HG02870 (cell line): ENCODE data around the gene TMC5.
A peak's percentile ranks its signal among the peaks of the same experiment; 100 is the strongest.

Experiments
- ATAC-seq: cut with Tn5 transposase; IDR thresholded peaks from one replicate; pipeline ENCODE4 v1.9.1; 2021; ENCODE audit warnings: mild to moderate bottlenecking, moderate library complexity; ENCODE audit not compliant: unreplicated experiment

TMC5 gene

GRCh38 chr16:19502395-19503131, 84.9 kb downstream of the TMC5 start:
- no peak for ATAC-seq

- no peak for ATAC-seq
Observed at GRCh38 chr16:19503461-19504075, 85.9 kb downstream of the TMC5 start.

- ATAC-seq, result no peak
Observed at GRCh38 chr16:19505600-19506303, 88.1 kb downstream of the TMC5 start.

GRCh38 chr16:19506965-19507364, 89.3 kb downstream of the TMC5 start:
- ATAC-seq, result no peak

GRCh38 chr16:19507867-19508266, 90.2 kb downstream of the TMC5 start:
- no peak for ATAC-seq

GRCh38 chr16:19512297-19512696, 94.6 kb downstream of the TMC5 start:
- ATAC-seq, result no peak

- ATAC-seq, result no peak
Observed at GRCh38 chr16:19513377-19514053, 95.8 kb downstream of the TMC5 start.

GRCh38 chr16:19515757-19516156, 98.1 kb downstream of the TMC5 start:
- no peak for ATAC-seq

GRCh38 chr16:19517424-19518089, 99.9 kb downstream of the TMC5 start:
- no peak for ATAC-seq

- ATAC-seq, result no peak
Observed at GRCh38 chr16:19518388-19518787, 100.7 kb downstream of the TMC5 start.

- ATAC-seq, result no peak
Observed at GRCh38 chr16:19520861-19521331, 103.2 kb downstream of the TMC5 start.

GRCh38 chr16:19521471-19522396, 104.1 kb downstream of the TMC5 start, which contains the start of gene GDE1:
TSS of gene GDE1 (minus strand) at chr16:19522098. CDS start at chr16:19521964, 134 bp downstream.
- ATAC-seq, result peak; percentile 75

- no peak for ATAC-seq
Observed at GRCh38 chr16:19522397-19522732, 104.7 kb downstream of the TMC5 start.

GRCh38 chr16:19522760-19523159, 105.1 kb downstream of the TMC5 start:
- ATAC-seq, result no peak

GRCh38 chr16:19523184-19523558, 105.5 kb downstream of the TMC5 start:
- ATAC-seq, result no peak

GRCh38 chr16:19523559-19524355, 106.1 kb downstream of the TMC5 start, which contains the start of gene CCP110:
TSS of gene CCP110 (plus strand) at chr16:19523942. CDS start at chr16:19527882, 3,940 bp downstream.
- ATAC-seq, result peak; percentile 63

GRCh38 chr16:19524356-19524615, 106.6 kb downstream of the TMC5 start:
- no peak for ATAC-seq

- no peak for ATAC-seq
Observed at GRCh38 chr16:19524616-19525384, 107.1 kb downstream of the TMC5 start.
